HG02798 (cell line): Measurements from ENCODE around the gene CACNA2D4.

Source experiments
- ATAC-seq: cut with Tn5 transposase; IDR thresholded peaks from one replicate; pipeline ENCODE4 v1.9.1; 2021; ENCODE audit warnings: mild to moderate bottlenecking; ENCODE audit not compliant: unreplicated experiment, poor library complexity

The CACNA2D4 gene

GRCh38 chr12:1919284-1919683 is 832 bp upstream of the CACNA2D4 start:
- ATAC-seq: no peak

- no peak for ATAC-seq
Observed at GRCh38 chr12:1918884-1919236, 408 bp upstream of the CACNA2D4 start.

GRCh38 chr12:1917172-1918070 is 1.0 kb downstream of the CACNA2D4 start:
- ATAC-seq: no peak

- ATAC-seq: no peak
Observed at GRCh38 chr12:1916371-1917171, 1.9 kb downstream of the CACNA2D4 start.

- ATAC-seq: no peak
Observed at GRCh38 chr12:1915082-1915968, 3.1 kb downstream of the CACNA2D4 start.

GRCh38 chr12:1914114-1914911 is 4.1 kb downstream of the CACNA2D4 start:
- no peak for ATAC-seq

- ATAC-seq: no peak
Observed at GRCh38 chr12:1913377-1914113, 4.9 kb downstream of the CACNA2D4 start.

GRCh38 chr12:1912580-1913376 is 5.7 kb downstream of the CACNA2D4 start:
- ATAC-seq: no peak

- ATAC-seq: no peak
Observed at GRCh38 chr12:1911598-1912575, 6.6 kb downstream of the CACNA2D4 start.

- ATAC-seq: no peak
Observed at GRCh38 chr12:1910468-1910867, 8.0 kb downstream of the CACNA2D4 start.

GRCh38 chr12:1908758-1909157 is 9.7 kb downstream of the CACNA2D4 start:
- no peak for ATAC-seq

- ATAC-seq: no peak
Observed at GRCh38 chr12:1907652-1908611, 10.5 kb downstream of the CACNA2D4 start.

GRCh38 chr12:1906579-1906978 is 11.9 kb downstream of the CACNA2D4 start:
- no peak for ATAC-seq

GRCh38 chr12:1904875-1905274 is 13.6 kb downstream of the CACNA2D4 start:
- no peak for ATAC-seq

- ATAC-seq: no peak
Observed at GRCh38 chr12:1896964-1897363, 21.5 kb downstream of the CACNA2D4 start.

GRCh38 chr12:1890810-1891209 is 27.6 kb downstream of the CACNA2D4 start:
- ATAC-seq: no peak
